Keratinocyte (primary cell): Measurements from ENCODE around the gene ADAMTS2. TPM values are rescaled to one million over a fixed set of nuclear protein-coding genes. Genes with fewer than 3 reads are reported as not detected.

ENCODE experiments used
- DNase-seq: peaks from one replicate; pipeline ENCODE4 v3.0.0-alpha.2; 2011; ENCODE audit warnings: low read depth, missing footprints, low spot score
- FAIRE-seq: peaks from 2 replicates; lab custom pipeline; 2011; peaks lifted over from hg19 to GRCh38; lab: Jason Lieb, UNC
- H2AFZ ChIP-seq: 2 replicates; pipeline ENCODE4 v1.6.0; 2012; ENCODE audit warnings: low read length, control low read depth, inconsistent platforms; ENCODE audit not compliant: control insufficient read depth
- H3K27ac ChIP-seq: 2 replicates; pipeline ENCODE4 v1.5.1; 2011; ENCODE audit warnings: low read length; ENCODE audit not compliant: control insufficient read depth, insufficient read depth
- H3K27me3 ChIP-seq: 3 replicates; pipeline ENCODE4 v1.6.0; 2011; ENCODE audit warnings: low read length; ENCODE audit not compliant: control insufficient read depth, insufficient read depth; ENCODE audit errors: extremely low read depth
- H3K36me3 ChIP-seq, 2 experiments: 2 replicates in 1 of 2; 3 replicates in 1 of 2; pipeline ENCODE4 v1.5.1; 2011; ENCODE audit warnings: low read length in 2 of 2, mild to moderate bottlenecking in 1 of 2; ENCODE audit not compliant: control insufficient read depth in 2 of 2, insufficient read depth in 2 of 2; ENCODE audit errors: extremely low read depth in 1 of 2
- H3K4me1 ChIP-seq: 3 replicates; pipeline ENCODE4 v1.5.1; 2011; ENCODE audit warnings: low read length; ENCODE audit not compliant: control insufficient read depth, insufficient read depth; ENCODE audit errors: extremely low read depth
- H3K4me2 ChIP-seq: 3 replicates; pipeline ENCODE4 v1.6.0; 2011; ENCODE audit warnings: low read depth, low read length; ENCODE audit not compliant: control insufficient read depth, insufficient read depth; ENCODE audit errors: extremely low read depth
- H3K4me3 ChIP-seq, 3 experiments: fragments of 200-600 bp in 1 of 3; sonication (generic) in 1 of 3; 2 replicates in 2 of 3; 3 replicates in 1 of 3; pipeline ENCODE4 v1.5.1; 2011 to 2016; ENCODE audit warnings: low read length in 3 of 3, mild to moderate bottlenecking in 3 of 3, control low read depth in 2 of 3, inconsistent platforms in 1 of 3, low read depth in 1 of 3, mixed read lengths in 1 of 3, mixed run types in 1 of 3, moderate library complexity in 1 of 3; ENCODE audit not compliant: control insufficient read depth in 2 of 3, insufficient read depth in 2 of 3; ENCODE audit errors: extremely low read depth in 1 of 3
- H3K79me2 ChIP-seq: 2 replicates; pipeline ENCODE4 v1.6.0; 2012; ENCODE audit warnings: low read length; ENCODE audit not compliant: control insufficient read depth, insufficient read depth
- H3K9ac ChIP-seq: 3 replicates; pipeline ENCODE4 v1.6.0; 2011; ENCODE audit warnings: low read length; ENCODE audit not compliant: control insufficient read depth, insufficient read depth; ENCODE audit errors: extremely low read depth
- H3K9me1 ChIP-seq: 3 replicates; pipeline ENCODE4 v1.6.0; 2011; ENCODE audit warnings: low read length; ENCODE audit not compliant: control insufficient read depth, insufficient read depth; ENCODE audit errors: extremely low read depth
- H3K9me3 ChIP-seq: 2 replicates; pipeline ENCODE4 v1.5.1; 2012; ENCODE audit warnings: low read depth, low read length; ENCODE audit not compliant: control insufficient read depth
- H4K20me1 ChIP-seq: 3 replicates; pipeline ENCODE4 v1.6.0; 2011; ENCODE audit warnings: low read length; ENCODE audit not compliant: control insufficient read depth, insufficient read depth; ENCODE audit errors: extremely low read depth
- CTCF ChIP-seq, 3 experiments: IDR thresholded peaks in 1 of 3; conservative IDR thresholded peaks in 1 of 3; optimal IDR thresholded peaks in 1 of 3; 2 replicates in 2 of 3; 3 replicates in 1 of 3; pipeline versions ENCODE3 to v1.5.1; 2011; ENCODE audit warnings: low read length in 3 of 3, mild to moderate bottlenecking in 3 of 3, moderate library complexity in 2 of 3, control low read depth in 1 of 3, inconsistent platforms in 1 of 3; ENCODE audit not compliant: insufficient read depth in 2 of 3; ENCODE audit errors: extremely low read depth in 1 of 3
- EZH2 ChIP-seq: IDR thresholded peaks from one replicate; pipeline ENCODE4 v1.6.1; 2012; ENCODE audit warnings: inconsistent platforms, mild to moderate bottlenecking, low read length, moderate library complexity
- dilution Hi-C: fragments of 300-500 bp; cut with MboI; formaldehyde crosslinking; loops from one replicate; pipeline ENCODE4 v1.7.0; 2020; ENCODE audit warnings: low sequenced_read_pairs; ENCODE audit not compliant: extremely low pct_ligation_motif_present
- polyA plus RNA-seq, 5 experiments: library from polyadenylated mRNA; depleted of rRNA in 3 of 5; stranded (reverse) in 3 of 5; stranded (forward) in 1 of 5; unstranded in 1 of 5; fragments of >200 nt; gene quantifications; 1 replicate in 1 of 5; 2 replicates in 3 of 5; 3 replicates in 1 of 5; pipeline versions ENCODE4 v1.2.1 to v1.2.3, GENCODE V29; 2011 to 2012; ENCODE audit warnings: missing spikeins in 2 of 5, low read depth in 1 of 5, low replicate concordance in 1 of 5

Gene ADAMTS2
- polyA plus RNA-seq, 1 donor (not counting 4 experiments of a cell fraction or from before 2014, with no cell fraction given): not detected

GRCh38 chr5:179345183-179345432, 153 bp downstream of the ADAMTS2 start:
- TF ChIP-seq EZH2 (no peak), CTCF (optimal IDR thresholded peaks at IDR 0.05 in 1 of 3, IDR thresholded peaks at IDR 0.05 in 1 of 3, conservative IDR thresholded peaks at IDR 0.05 in 1 of 3; ENCODE audit: extremely low read depth in 1 of 3, insufficient read depth in 2 of 3, low read length in 3 of 3) (no peak)
- H3K27me3 ChIP-seq: peaks cover 42% of the 10 kb centered on the region
- no peaks in the 10 kb centered on the region for H3K4me1 ChIP-seq
- no peak overlapping the region for H3K27ac ChIP-seq
- no peak overlapping the region for H3K4me2 ChIP-seq
- dilution Hi-C loops: no loop called here
- H4K20me1 ChIP-seq: no peaks in the 10 kb centered on the region
- FAIRE-seq (no peak), DNase-seq (no peak)
- no peak overlapping the region for H2AFZ ChIP-seq
- no peaks in the 10 kb centered on the region for H3K9me1 ChIP-seq
- no peak overlapping the region for H3K4me3 ChIP-seq
- H3K36me3 ChIP-seq: no peaks in the 10 kb centered on the region
- H3K9ac ChIP-seq: no peak overlapping the region
- no peaks in the 10 kb centered on the region for H3K9me3 ChIP-seq
- H3K79me2 ChIP-seq: no peaks in the 10 kb centered on the region

DNA sequence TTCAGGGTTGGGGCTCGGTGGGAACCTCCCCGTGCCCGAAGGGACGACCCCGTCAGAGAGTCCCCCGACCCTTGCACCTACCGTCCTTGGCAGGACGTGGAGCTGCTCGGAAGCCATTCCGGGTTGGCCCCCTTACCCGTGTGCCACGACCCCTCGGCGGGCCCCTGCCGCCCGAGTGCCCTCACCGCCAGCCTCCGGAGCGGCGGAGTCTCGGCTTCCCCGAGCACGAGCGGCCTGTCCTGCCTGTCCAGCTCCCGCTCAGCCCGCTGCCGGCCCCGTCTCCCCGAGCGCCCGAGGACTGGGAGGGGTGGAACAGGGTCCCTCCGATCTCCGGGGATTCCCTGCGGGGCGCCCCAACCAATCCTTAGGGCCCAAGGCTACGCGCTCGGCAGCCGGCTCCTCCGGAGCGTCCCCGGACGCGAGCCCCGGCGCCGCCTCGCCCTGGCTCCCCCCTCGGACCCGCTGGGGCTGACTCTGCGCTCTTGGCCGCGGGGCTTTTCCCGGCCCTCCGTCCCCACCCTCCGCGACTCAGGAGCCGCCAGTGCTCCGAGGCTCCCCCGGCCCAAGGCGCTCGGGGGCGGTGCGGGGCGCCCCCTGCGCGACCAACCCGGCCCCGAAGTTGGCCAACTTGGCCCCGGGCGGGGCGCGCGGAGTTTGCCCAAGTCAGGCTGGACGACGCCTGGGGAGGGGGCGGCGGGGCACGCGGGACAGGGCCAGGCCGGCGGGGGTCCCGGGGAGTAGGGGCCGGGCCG, 654 bp downstream of the ADAMTS2 start:
- Histone ChIP-seq H3K9me1 (no peaks in the 10 kb centered on the region), H3K9me3 (no peaks in the 10 kb centered on the region), H3K4me1 (no peaks in the 10 kb centered on the region), H2AFZ (no peak overlapping the region), H3K4me2 (no peak overlapping the region), H4K20me1 (no peaks in the 10 kb centered on the region), H3K9ac (no peak overlapping the region), H3K27me3 (peaks cover 42% of the 10 kb centered on the region), H3K27ac (no peak overlapping the region), H3K4me3 (no peak overlapping the region), H3K36me3 (no peaks in the 10 kb centered on the region), H3K79me2 (no peaks in the 10 kb centered on the region)
- DNase-seq: no peak
- dilution Hi-C loops: no loop called here
- TF ChIP-seq CTCF (optimal IDR thresholded peaks at IDR 0.05 in 1 of 3, IDR thresholded peaks at IDR 0.05 in 1 of 3, conservative IDR thresholded peaks at IDR 0.05 in 1 of 3; ENCODE audit: extremely low read depth in 1 of 3, insufficient read depth in 2 of 3, low read length in 3 of 3): no peak
- peak; percentile 66 for TF ChIP-seq EZH2
- no peak for FAIRE-seq
